Stimulated activated naive B cell treated with anti-CD40 and anti-IgM and Interleukin-4, amounts not matched to agents 10 μg/mL and 1 μg/mL and 100 μg/mL, for 72 hours (primary cell): ENCODE results near the gene SURF2.

Source experiments
- ATAC-seq, 2 donors: fragments of 150-1000 bp; cut with Tn5 transposase; replicated peaks; 2 replicates each; pipeline ENCODE4 v1.10.0; 2021; ENCODE audit warnings: moderate library complexity in 1 of 2
- DNase-seq: peaks from one replicate; pipeline ENCODE4 v3.0.0; 2021
- H3K27ac Mint-ChIP-seq: one replicate; pipeline ENCODE4 v1.8.0; 2022; ENCODE audit warnings: mild to moderate bottlenecking, mixed read lengths
- H3K27me3 Mint-ChIP-seq, 2 donors: one replicate each; pipeline ENCODE4 v1.8.0; 2022; ENCODE audit warnings: mixed read lengths in 2 of 2
- H3K36me3 Mint-ChIP-seq, 2 donors: one replicate each; pipeline ENCODE4 v1.8.0; 2022; ENCODE audit warnings: mixed read lengths in 2 of 2, mild to moderate bottlenecking in 1 of 2
- H3K4me1 Mint-ChIP-seq, 2 donors: one replicate each; pipeline ENCODE4 v1.8.0; 2022; ENCODE audit warnings: mixed read lengths in 2 of 2, mild to moderate bottlenecking in 1 of 2
- H3K4me3 Mint-ChIP-seq, 2 donors: one replicate each; pipeline ENCODE4 v1.8.0; 2022; ENCODE audit warnings: mild to moderate bottlenecking in 2 of 2, mixed read lengths in 2 of 2, moderate library complexity in 1 of 2
- H3K9me3 Mint-ChIP-seq, 2 donors: one replicate each; pipeline ENCODE4 v1.8.0; 2022; ENCODE audit warnings: mixed read lengths in 2 of 2, mild to moderate bottlenecking in 1 of 2

Gene SURF2

GRCh38 chr9:133353548-133353947 lies 2.8 kb upstream of the SURF2 start:
- Mint-ChIP-seq H3K4me3 (no peak overlapping the region), H3K27me3 (no peaks in the 10 kb centered on the region), H3K27ac (peak overlapping the region; percentile 92), H3K9me3 (no peaks in the 10 kb centered on the region), H3K36me3 (peaks cover 33 to 48% of the 10 kb centered on the region in 2 donors), H3K4me1 (peaks cover 41 to 73% of the 10 kb centered on the region in 2 donors)
- DNase-seq (no peak), ATAC-seq (no peak)

GRCh38 chr9:133354766-133355165 lies 1.6 kb upstream of the SURF2 start:
- Mint-ChIP-seq H3K36me3 (peaks cover 27 to 43% of the 10 kb centered on the region in 2 donors), H3K27ac (peak overlapping the region; percentile 59), H3K4me1 (peaks cover 41 to 73% of the 10 kb centered on the region in 2 donors), H3K27me3 (no peaks in the 10 kb centered on the region), H3K9me3 (no peaks in the 10 kb centered on the region), H3K4me3 (peak overlapping the region; percentile 52 to 56)
- DNase-seq (no peak), ATAC-seq (no peak)

DNA sequence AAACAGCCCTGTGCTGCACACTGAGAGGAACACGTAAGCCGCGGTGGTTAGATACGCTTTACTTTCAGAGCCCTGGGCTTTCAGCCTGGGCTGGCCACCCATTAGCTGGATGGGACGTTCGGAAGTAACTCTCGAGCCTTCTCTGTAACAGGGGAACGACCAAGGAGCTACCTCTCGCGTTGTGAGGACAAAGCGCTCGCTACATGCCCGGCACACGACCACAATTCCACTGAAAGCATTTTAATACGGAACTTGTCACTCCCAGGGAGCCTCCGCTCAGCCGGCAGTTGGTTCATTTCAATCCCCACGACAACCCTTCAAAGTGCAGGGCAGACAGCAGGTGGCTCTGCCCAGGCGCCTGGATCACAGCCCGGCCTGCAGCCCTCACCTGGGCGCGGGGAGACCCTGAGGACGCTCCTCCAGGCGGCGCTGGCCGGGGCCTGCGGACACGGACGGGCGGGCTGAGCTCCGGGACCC lies 431 bp upstream of the SURF2 start:
- H3K27ac Mint-ChIP-seq: peak overlapping the region; percentile 90
- ATAC-seq: peak; percentile 43 to 44
- no peaks in the 10 kb centered on the region for H3K9me3 Mint-ChIP-seq
- no peak for DNase-seq
- H3K36me3 Mint-ChIP-seq: peaks cover 24 to 40% of the 10 kb centered on the region in 2 donors
- no peaks in the 10 kb centered on the region for H3K27me3 Mint-ChIP-seq
- peak overlapping the region; percentile 87 to 96 for H3K4me3 Mint-ChIP-seq
- H3K4me1 Mint-ChIP-seq: peaks cover 42 to 74% of the 10 kb centered on the region in 2 donors

- H3K4me1 Mint-ChIP-seq: peaks cover 40 to 79% of the 10 kb centered on the region in 2 donors
Measured at GRCh38 chr9:133357656-133358055, 1.3 kb downstream of the SURF2 start.

GRCh38 chr9:133359399-133360175 lies 3.2 kb downstream of the SURF2 start:
- peaks cover 36 to 53% of the 10 kb centered on the region in 2 donors for H3K36me3 Mint-ChIP-seq
- peak overlapping the region; percentile 80 for H3K27ac Mint-ChIP-seq
- DNase-seq: no peak
- H3K27me3 Mint-ChIP-seq: no peaks in the 10 kb centered on the region
- no peaks in the 10 kb centered on the region for H3K9me3 Mint-ChIP-seq
- no peak overlapping the region for H3K4me3 Mint-ChIP-seq
- ATAC-seq: no peak
- peaks cover 32 to 59% of the 10 kb centered on the region in 2 donors for H3K4me1 Mint-ChIP-seq

More at GRCh38 chr9:133357656-133358055, 1.3 kb downstream of the SURF2 start:
- no peaks in the 10 kb centered on the region for H3K27me3 Mint-ChIP-seq
- DNase-seq: no peak
- H3K4me3 Mint-ChIP-seq: peak overlapping the region; percentile 91 to 96
- H3K36me3 Mint-ChIP-seq: peaks cover 25 to 45% of the 10 kb centered on the region in 2 donors
- no peaks in the 10 kb centered on the region for H3K9me3 Mint-ChIP-seq
- ATAC-seq: no peak
- peak overlapping the region; percentile 73 for H3K27ac Mint-ChIP-seq

- H3K4me1 Mint-ChIP-seq: peaks cover 25 to 51% of the 10 kb centered on the region in 2 donors
- DNase-seq: no peak
- no peaks in the 10 kb centered on the region for H3K27me3 Mint-ChIP-seq
- no peak overlapping the region for H3K4me3 Mint-ChIP-seq
- H3K36me3 Mint-ChIP-seq: peaks cover 39 to 59% of the 10 kb centered on the region in 2 donors
- H3K9me3 Mint-ChIP-seq: no peaks in the 10 kb centered on the region
- H3K27ac Mint-ChIP-seq: no peak overlapping the region
- no peak for ATAC-seq
Measured at GRCh38 chr9:133360400-133361393, 4.3 kb downstream of the SURF2 start.

DNA sequence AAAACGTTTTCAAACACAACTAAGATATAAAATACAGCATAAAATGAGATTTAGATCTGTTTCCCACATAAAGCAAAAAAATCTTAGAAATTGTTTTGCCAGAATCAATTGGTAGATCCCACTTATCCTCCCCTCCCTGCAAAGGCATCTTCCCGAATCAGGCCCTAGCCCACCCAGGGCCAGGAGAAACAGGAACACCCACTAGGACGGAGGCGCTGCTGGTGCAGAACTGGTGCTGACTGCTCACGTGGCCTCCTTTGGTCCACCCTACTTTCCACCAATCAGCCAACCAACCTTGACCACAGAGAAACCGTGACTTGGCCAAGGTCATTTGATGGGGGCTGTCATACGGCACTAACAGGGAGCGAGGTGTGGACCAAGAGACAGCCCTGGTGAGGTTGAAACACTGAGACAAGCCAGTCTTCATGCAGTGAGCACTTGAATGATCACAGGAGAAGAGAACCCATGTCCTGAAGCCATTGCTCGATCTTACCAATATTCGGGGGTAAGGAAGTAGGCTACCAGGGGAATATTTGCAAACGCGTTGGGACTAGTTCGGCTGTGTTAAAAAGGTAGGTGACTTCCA lies 5.2 kb downstream of the SURF2 start:
- Mint-ChIP-seq H3K36me3 (peaks cover 39 to 64% of the 10 kb centered on the region in 2 donors), H3K9me3 (no peaks in the 10 kb centered on the region), H3K27me3 (no peaks in the 10 kb centered on the region), H3K27ac (peak overlapping the region; percentile 10), H3K4me1 (peaks cover 25 to 51% of the 10 kb centered on the region in 2 donors), H3K4me3 (no peak overlapping the region)
- ATAC-seq: no peak
- no peak for DNase-seq

DNA sequence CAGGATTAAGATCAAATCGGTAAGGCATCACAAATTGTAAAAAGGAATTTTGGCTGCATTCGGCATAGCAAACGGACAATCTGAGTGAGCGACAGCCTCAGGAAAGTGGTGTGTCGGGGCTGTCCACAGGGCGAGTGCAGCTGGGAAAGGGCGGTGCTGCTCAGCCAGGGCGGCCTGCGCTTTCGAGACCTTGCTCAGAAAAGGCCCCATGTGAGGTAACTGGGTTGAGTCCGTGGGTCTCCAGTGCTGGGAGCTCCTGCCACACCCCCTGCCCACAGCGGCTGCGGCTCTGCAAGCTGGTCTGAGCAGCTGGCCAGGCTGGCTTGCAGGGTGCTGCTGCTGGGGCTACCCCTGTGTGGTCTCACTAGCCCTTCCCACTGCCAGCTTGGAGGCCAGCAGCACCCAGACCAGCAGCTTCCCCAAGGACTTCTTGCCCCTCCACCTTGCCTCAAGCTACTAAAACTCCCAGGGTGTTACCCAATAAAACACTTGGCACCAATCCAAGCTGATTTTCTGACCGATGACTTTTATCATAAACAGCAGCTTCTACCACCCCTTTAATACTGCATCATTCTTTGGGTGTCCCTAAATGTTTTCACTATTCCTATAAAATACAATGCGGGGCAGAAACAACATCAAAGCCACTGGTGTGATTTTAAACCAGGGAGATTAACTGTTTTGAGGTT lies 6.2 kb downstream of the SURF2 start:
- H3K4me1 Mint-ChIP-seq: peaks cover 27 to 43% of the 10 kb centered on the region in 2 donors
- no peak for DNase-seq
- H3K27me3 Mint-ChIP-seq: no peaks in the 10 kb centered on the region
- H3K4me3 Mint-ChIP-seq: no peak overlapping the region
- no peak for ATAC-seq
- peak overlapping the region; percentile 31 for H3K27ac Mint-ChIP-seq
- H3K36me3 Mint-ChIP-seq: peaks cover 39 to 69% of the 10 kb centered on the region in 2 donors
- no peaks in the 10 kb centered on the region for H3K9me3 Mint-ChIP-seq

GRCh38 chr9:133366435-133366834 lies 10.1 kb downstream of the SURF2 start:
- Mint-ChIP-seq H3K27me3 (no peaks in the 10 kb centered on the region), H3K4me1 (peaks cover 30 to 41% of the 10 kb centered on the region in 2 donors), H3K9me3 (no peaks in the 10 kb centered on the region), H3K27ac (no peak overlapping the region), H3K36me3 (peaks cover 37 to 71% of the 10 kb centered on the region in 2 donors), H3K4me3 (no peak overlapping the region)
- no peak for DNase-seq
- no peak for ATAC-seq

- no peaks in the 10 kb centered on the region for H3K27me3 Mint-ChIP-seq
- H3K4me3 Mint-ChIP-seq: no peak overlapping the region
- peaks cover 36 to 42% of the 10 kb centered on the region in 2 donors for H3K4me1 Mint-ChIP-seq
- ATAC-seq (no peak), DNase-seq (no peak)
- no peaks in the 10 kb centered on the region for H3K9me3 Mint-ChIP-seq
- H3K36me3 Mint-ChIP-seq: peaks cover 34 to 68% of the 10 kb centered on the region in 2 donors
- H3K27ac Mint-ChIP-seq: no peak overlapping the region
Measured at GRCh38 chr9:133367221-133367620, 10.9 kb downstream of the SURF2 start.

DNA sequence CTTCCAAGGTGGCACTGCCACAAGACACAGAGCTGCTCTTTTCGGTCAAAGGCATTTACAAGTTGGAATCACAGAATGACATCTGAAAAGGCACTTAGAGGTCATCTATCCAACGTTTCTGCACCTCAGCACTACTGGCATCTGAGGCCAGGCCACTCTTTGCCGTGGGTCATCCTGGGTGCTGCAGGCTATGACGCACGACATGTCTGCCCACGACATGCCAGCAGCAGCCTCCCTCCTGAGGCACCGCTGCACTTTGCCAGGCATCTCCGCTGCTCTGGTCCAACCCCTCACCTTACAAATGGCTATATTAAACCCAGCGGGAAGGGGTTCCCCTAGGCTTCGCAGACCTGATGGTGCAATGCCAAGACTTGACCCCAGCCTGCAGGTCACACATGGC lies 11.4 kb downstream of the SURF2 start:
- H3K9me3 Mint-ChIP-seq: no peaks in the 10 kb centered on the region
- ATAC-seq (no peak), DNase-seq (no peak)
- peaks cover 33 to 70% of the 10 kb centered on the region in 2 donors for H3K36me3 Mint-ChIP-seq
- H3K4me1 Mint-ChIP-seq: peaks cover 41 to 48% of the 10 kb centered on the region in 2 donors
- H3K27ac Mint-ChIP-seq: no peak overlapping the region
- H3K4me3 Mint-ChIP-seq: no peak overlapping the region
- H3K27me3 Mint-ChIP-seq: no peaks in the 10 kb centered on the region

DNA sequence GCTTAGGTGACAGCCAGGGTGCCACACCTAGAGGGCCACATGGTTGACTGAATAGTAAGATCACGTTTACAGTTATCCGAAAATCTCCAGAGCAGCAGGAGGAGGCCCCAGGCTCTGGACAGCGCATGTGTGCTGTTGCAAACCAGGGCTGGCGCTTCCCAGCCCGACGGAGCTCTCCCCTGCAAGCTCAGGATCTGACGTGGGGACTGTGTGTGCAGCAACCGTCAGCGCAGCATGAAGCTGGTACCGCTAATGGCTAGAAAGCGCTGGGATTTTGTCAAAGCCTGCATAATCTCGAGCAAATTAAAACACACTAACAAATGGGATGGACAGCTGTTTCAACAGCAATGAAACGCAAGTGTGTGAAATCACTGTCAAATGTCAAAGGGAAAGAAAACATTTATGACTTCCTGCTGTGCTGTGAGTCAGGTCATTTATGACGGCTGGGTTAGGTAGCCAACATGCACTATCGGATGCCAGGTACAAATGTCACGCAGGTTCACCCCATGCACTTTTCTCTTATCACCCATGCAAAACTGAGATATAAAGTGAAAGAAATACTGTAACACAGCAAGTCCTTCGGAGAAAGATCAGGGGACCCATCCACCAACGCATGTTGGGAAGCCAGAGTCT lies 12.0 kb downstream of the SURF2 start:
- Mint-ChIP-seq H3K4me1 (peaks cover 43 to 53% of the 10 kb centered on the region in 2 donors), H3K9me3 (no peaks in the 10 kb centered on the region), H3K27ac (no peak overlapping the region), H3K4me3 (no peak overlapping the region), H3K36me3 (peaks cover 30 to 67% of the 10 kb centered on the region in 2 donors), H3K27me3 (no peaks in the 10 kb centered on the region)
- no peak for DNase-seq
- no peak for ATAC-seq

DNA sequence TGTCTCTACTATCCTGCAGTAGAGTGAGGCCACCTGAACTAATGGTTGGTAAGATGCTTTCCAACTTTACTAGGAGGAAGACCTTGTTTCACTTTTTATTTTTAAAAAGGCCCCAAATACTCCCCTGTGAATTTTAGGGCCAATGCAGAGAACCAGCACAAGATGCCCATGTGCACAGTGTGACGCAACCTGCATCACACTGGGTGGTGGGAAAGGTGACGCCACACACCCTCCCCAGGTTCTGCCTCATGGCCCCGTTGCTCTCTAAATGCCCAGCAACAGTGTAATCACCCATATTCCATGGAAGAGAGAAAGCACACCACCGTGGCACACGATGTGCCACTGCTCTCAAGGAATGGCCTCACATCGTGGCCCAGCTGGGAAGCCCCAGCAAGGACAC lies 13.1 kb downstream of the SURF2 start:
- H3K36me3 Mint-ChIP-seq: peaks cover 23 to 57% of the 10 kb centered on the region in 2 donors
- H3K4me1 Mint-ChIP-seq: peaks cover 43 to 55% of the 10 kb centered on the region in 2 donors
- peak overlapping the region; percentile 31 for H3K27ac Mint-ChIP-seq
- ATAC-seq (no peak), DNase-seq (no peak)
- H3K4me3 Mint-ChIP-seq: no peak overlapping the region
- H3K27me3 Mint-ChIP-seq: no peaks in the 10 kb centered on the region
- no peaks in the 10 kb centered on the region for H3K9me3 Mint-ChIP-seq
